Activated T-cell treated with anti-CD3 and anti-CD28 coated beads, Interleukin-2, amount 50 U/mL, for 4 hours (primary cell): ENCODE data around the gene NUP210. TPM values are rescaled to one million over a fixed set of nuclear protein-coding genes. Genes with fewer than 3 reads are reported as not detected.
"Not testable (repeated sequence)": the region's sequence is repeated elsewhere in the genome, so short reads cannot be mapped to it uniquely, and the experiment has no call there.

Experiments
- ATAC-seq, 2 donors: fragments of 200-7000 bp; cut with Tn5 transposase; one replicate each; pipeline ENCODE4 v1.10.0; 2021
- DNase-seq: peaks from one replicate; pipeline ENCODE4 v3.0.0-alpha.2; 2020
- H3K27me3 Mint-ChIP-seq: one replicate; pipeline ENCODE4 v1.8.0; 2021; ENCODE audit warnings: low read depth, mixed read lengths
- H3K36me3 Mint-ChIP-seq: one replicate; pipeline ENCODE4 v1.8.0; 2022; ENCODE audit warnings: mixed read lengths; ENCODE audit not compliant: insufficient read depth
- H3K4me1 Mint-ChIP-seq: one replicate; pipeline ENCODE4 v1.8.0; 2021; ENCODE audit warnings: low read depth, mixed read lengths
- H3K4me3 Mint-ChIP-seq: one replicate; pipeline ENCODE4 v1.8.0; 2021; ENCODE audit warnings: mild to moderate bottlenecking, moderate library complexity, mixed read lengths
- H3K9me3 Mint-ChIP-seq: one replicate; pipeline ENCODE4 v1.8.0; 2021; ENCODE audit warnings: mixed read lengths
- total RNA-seq, 3 donors: library from RNA; stranded (reverse); gene quantifications; one replicate each; pipeline ENCODE4 v1.2.1, GENCODE V29; 2021

The NUP210 gene
- total RNA-seq, 3 donors from 2014 or later, result 80.3 to 83.4 (median 82.0) TPM

DNA sequence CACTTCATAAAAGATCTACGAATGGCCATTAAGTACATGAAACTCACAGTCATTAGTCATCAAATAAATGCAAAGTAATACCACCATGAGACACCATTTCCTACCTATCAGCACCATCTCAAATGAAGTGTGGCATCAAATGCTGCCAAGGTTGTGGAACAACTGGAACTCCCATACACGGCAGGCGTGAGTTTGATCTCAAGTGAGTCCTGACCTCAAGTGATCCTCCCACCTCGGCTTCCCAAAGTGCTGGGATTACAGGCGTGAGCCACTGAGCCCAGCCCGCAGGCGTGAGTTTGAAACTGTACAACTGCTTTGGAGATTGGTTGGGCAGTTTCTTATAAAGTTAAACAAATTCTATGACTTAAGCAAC is 31.2 kb upstream of the NUP210 start:
- peaks cover 18% of the 10 kb centered on the region for H3K4me1 Mint-ChIP-seq
- DNase-seq (peak; percentile 14), ATAC-seq (peak; percentile 58 to 71)
- peak overlapping the region; percentile 83 for H3K4me3 Mint-ChIP-seq
- H3K27me3 Mint-ChIP-seq, result no peaks in the 10 kb centered on the region
- H3K36me3 Mint-ChIP-seq, result no peaks in the 10 kb centered on the region
- no peaks in the 10 kb centered on the region for H3K9me3 Mint-ChIP-seq

DNA sequence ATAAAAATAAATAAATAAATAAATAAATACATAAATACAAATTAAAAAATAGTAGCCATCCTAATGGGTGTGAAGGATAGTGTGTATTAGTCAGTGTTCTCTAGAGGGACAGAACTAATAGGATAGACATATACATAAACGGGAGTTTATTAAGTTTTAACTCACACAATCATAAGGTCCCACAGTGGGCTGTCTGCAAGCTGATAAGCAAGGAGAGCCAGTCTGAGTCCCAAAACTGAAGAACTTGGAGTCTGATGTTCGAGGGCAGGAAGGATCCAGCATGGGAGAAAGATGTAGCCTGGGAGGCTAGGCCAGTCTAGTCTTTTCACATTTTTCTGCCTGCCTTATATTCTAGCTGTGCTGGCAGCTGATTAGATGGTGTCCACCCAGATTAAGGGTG is 22.8 kb upstream of the NUP210 start:
- not testable (repeated sequence) for H3K9me3 Mint-ChIP-seq, ATAC-seq, H3K4me3 Mint-ChIP-seq, H3K4me1 Mint-ChIP-seq, H3K27me3 Mint-ChIP-seq, H3K36me3 Mint-ChIP-seq, DNase-seq

DNA sequence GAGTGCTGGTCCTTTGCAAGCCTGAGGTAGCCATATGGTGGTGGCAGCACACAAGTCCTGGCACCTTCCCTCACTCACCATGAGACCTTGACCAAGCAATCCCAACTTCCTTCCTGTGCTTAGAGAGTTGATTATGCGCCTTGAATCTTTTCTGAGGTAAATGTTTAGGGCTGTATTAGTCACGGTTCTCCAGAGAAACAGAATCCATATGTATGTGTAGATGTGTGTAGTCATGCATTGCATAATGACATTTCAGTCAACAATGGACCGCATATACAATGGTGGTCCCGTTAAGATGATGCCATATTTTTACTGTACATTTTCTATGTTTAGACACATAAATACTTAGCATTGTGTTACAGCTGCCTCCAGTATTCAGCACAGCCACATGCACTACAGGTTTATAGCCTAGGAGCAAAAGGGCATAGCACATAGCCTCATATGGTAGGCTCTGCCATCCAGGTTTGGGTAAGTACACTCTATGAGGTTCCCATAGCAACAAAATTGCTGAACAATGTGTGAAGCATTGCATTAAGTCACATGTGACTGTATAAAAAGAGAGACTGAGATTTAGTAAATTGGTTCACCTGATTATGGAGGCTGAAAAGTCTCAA is 20.2 kb upstream of the NUP210 start:
- no peaks in the 10 kb centered on the region for H3K9me3 Mint-ChIP-seq
- no peak overlapping the region for H3K4me3 Mint-ChIP-seq
- peaks cover 4% of the 10 kb centered on the region for H3K27me3 Mint-ChIP-seq
- ATAC-seq (no peak), DNase-seq (no peak)
- H3K36me3 Mint-ChIP-seq, result no peaks in the 10 kb centered on the region
- no peaks in the 10 kb centered on the region for H3K4me1 Mint-ChIP-seq

DNA sequence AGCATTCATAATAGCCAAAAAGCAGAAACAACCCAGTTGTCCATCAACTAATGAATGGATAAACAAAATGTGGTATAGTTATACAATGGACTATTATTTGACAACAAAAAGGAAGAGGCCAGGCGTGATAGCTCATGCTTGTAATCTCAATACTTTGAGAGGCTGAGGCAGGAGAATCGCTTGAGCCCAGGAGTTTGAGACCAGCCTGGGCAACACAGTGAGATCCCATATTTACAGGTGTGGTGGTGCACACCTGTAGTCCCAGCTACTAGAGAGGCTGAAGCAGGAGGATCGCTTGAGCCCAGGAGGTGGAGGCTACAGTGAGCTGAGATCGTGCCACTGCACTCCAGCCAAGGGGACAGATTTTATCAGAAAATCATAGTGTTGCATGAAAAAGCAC is 16.1 kb upstream of the NUP210 start:
- ATAC-seq, H3K36me3 Mint-ChIP-seq, H3K27me3 Mint-ChIP-seq, DNase-seq, H3K9me3 Mint-ChIP-seq, H3K4me3 Mint-ChIP-seq, H3K4me1 Mint-ChIP-seq: not testable (repeated sequence)

DNA sequence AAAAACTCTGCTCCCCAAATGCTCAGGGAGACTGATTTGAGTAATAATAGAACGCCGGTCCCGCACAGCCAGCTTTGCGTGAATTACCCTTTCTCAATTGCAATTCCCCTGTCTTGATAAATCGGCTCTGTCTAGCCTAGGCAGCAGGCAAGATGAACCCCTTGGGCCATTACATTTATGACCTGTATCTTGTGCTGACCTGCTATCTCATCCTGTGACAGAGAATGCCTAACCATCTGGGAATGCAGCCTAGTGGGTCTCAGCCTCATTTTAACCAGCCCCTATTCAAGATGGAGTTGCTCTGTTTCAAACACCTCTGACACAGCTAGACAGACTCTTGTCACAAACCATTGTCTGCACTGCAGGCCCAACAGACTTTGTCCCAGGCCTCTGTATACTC is 13.8 kb upstream of the NUP210 start:
- no peaks in the 10 kb centered on the region for H3K36me3 Mint-ChIP-seq

DNA sequence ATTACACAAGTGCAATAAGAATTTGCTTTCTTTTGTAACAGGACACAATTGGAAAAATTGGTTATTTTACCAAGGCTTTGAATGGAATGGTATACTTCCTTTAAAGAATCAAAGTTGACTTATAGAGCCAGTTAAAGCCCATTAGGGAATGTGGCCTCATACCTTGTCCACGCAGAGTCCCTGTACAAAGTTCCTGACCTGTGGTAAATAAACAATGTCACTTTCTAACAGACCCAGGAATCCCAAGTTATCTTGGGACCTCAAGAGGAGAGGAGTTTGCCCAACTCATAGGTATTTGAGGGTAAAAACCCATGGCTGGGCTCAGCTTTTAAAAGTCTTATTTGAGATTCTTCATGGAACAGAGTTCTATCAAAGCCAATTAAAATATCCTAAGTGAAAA is 12.0 kb upstream of the NUP210 start:
- DNase-seq (no peak), ATAC-seq (no peak)
- Mint-ChIP-seq H3K36me3 (no peaks in the 10 kb centered on the region), H3K27me3 (no peaks in the 10 kb centered on the region), H3K4me1 (peaks cover 20% of the 10 kb centered on the region), H3K9me3 (no peaks in the 10 kb centered on the region), H3K4me3 (no peak overlapping the region)

More for the DNA sequence above, 13.8 kb upstream of the NUP210 start:
- Mint-ChIP-seq H3K4me1 (peaks cover 9% of the 10 kb centered on the region), H3K4me3 (no peak overlapping the region), H3K27me3 (peaks cover 4% of the 10 kb centered on the region), H3K9me3 (no peaks in the 10 kb centered on the region)
- no peak for DNase-seq
- no peak for ATAC-seq

DNA sequence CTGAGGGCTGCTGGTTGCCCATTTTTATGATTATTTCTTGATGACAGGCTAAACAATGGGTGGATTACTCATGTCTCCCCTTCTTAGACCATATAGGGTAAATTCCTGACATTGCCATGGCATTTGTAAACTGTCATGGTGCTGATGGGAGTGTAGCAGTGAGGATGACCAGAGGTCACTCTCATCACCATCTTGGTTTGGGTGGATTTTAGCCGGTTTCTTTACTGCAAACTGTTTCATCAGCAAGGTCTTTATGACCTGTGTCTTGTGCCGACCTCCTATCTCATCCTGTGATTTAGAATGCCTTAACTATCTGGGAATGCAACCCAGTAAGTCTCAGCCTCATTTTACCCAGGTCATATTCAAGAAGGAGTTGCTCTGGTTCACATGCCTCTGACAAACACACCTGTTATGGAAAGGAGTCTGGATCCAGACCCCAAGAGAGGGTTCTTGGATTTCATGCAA is 10.3 kb upstream of the NUP210 start:
- not testable (repeated sequence) for DNase-seq, H3K27me3 Mint-ChIP-seq, H3K9me3 Mint-ChIP-seq, H3K4me3 Mint-ChIP-seq, ATAC-seq, H3K36me3 Mint-ChIP-seq
- peaks cover 26% of the 10 kb centered on the region for H3K4me1 Mint-ChIP-seq

DNA sequence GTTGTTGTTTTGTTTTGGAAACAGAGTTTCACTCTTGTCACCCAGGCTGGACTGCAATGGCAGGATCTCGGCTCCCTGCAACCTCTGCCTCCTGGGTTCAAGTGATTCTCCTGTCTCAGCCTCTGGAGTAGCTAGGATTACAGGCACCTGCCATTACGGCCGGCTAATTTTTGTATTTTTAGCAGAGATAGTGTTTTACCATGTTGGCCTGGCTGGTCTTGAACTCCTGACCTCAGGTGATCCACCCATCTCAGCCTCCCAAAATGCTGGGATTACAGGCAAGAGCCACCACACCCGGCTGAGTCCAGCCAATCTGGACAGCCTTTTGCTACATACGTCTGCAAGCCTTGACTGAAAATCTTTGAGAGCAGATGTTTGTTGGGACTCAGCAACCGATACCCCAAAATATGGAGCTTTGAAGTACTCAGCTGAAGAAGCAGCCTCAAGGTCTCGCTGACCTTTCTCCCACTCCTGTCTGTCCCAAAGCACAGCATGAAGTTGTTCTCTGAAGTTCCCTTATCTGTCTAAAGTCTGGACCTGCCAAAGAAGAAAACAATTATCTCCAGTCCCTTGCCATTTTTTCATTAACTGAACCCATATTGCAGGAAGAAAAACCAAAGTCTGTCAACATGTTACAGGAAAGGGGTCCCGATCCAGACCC is 9.6 kb upstream of the NUP210 start:
- Mint-ChIP-seq H3K9me3 (no peaks in the 10 kb centered on the region), H3K4me3 (no peak overlapping the region), H3K36me3 (no peaks in the 10 kb centered on the region), H3K27me3 (no peaks in the 10 kb centered on the region), H3K4me1 (peaks cover 32% of the 10 kb centered on the region)
- DNase-seq (no peak), ATAC-seq (no peak)

DNA sequence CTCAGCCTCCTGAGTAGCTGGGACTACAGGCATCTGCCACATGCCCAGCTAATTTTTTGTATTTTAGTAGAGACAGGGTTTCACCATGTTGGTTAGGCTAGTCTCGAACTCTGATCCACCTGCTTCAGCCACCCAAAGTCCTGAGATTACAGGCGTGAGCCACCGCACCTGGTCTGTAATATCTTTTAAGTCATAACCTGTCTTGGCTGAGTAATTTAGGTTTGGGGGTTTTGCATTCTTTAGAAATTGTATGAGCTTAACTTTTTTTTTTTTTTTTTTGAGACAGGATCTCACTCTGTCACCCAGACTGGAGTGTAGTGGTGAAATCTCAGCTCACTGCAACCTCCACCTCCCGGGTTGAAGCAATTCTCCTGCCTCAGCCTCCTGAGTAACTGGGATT is 8.6 kb upstream of the NUP210 start:
- not testable (repeated sequence) for H3K27me3 Mint-ChIP-seq, DNase-seq, H3K4me3 Mint-ChIP-seq, H3K36me3 Mint-ChIP-seq, ATAC-seq, H3K9me3 Mint-ChIP-seq
- H3K4me1 Mint-ChIP-seq, result peaks cover 36% of the 10 kb centered on the region

DNA sequence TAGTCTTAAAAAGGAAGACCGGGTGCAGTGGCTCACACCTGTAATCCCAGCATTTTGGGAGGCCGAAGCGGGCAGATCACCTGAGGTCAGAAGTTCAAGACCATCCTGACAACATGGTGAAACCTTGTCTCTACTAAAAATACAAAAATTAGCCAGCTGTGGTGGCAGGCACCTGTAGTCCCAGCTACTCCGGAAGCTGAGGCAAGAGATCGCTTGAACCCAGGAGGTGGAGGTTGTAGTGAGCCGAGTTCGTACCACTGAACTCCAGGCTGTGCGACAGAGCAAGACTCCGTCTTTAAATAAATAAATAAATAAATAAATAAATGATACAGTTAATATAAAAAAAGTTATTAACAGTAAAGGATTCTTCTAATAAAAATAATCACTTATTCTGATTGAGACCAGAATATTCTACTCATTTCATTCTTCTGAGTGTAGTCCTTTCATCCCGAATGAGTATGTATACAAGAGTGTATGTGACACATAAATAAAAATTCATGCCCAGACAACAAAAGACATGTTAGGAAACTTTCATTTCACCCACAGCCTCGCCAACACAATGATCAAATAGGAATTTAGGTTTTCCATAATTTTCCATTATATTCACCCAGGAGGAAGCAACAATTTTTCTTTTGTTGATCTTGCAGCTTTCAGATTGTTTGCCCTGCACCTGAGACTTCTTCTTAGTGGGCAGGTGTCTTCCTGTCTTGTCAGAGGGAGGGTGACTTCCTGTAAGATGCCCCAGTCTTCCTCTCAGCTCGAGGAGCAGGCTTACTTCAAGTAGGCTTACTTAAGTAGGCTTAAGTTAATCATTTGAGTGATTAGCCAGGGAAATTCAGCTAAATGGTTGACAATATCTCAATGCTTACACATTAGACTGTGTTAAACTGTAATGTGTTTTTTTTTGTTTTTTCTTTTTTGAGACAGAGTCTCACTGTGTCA is 7.8 kb upstream of the NUP210 start:
- Mint-ChIP-seq H3K36me3 (no peaks in the 10 kb centered on the region), H3K9me3 (no peaks in the 10 kb centered on the region), H3K4me3 (no peak overlapping the region), H3K27me3 (no peaks in the 10 kb centered on the region), H3K4me1 (peaks cover 36% of the 10 kb centered on the region)
- DNase-seq (peak; percentile 28), ATAC-seq (peak; percentile 75 to 83)

DNA sequence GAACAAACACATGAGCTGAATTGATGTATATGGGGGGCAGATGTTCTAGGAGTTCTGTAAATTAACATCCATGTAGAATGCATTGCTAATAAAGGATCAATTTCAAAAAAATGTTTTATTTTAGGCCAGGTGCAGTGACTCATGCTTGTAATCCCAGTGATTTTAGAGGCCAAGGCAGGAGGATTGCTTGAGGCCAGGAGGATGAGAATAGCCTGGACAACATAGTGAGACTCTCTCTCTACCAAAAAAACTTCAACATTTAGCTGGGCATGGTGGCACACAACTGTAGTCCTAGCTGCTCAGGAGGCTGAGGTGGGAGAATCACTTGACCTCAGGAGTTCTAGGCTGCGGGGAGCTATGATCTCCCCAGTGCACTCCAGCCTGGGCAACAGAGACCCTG is 6.5 kb upstream of the NUP210 start:
- H3K4me1 Mint-ChIP-seq, result peaks cover 45% of the 10 kb centered on the region

DNA sequence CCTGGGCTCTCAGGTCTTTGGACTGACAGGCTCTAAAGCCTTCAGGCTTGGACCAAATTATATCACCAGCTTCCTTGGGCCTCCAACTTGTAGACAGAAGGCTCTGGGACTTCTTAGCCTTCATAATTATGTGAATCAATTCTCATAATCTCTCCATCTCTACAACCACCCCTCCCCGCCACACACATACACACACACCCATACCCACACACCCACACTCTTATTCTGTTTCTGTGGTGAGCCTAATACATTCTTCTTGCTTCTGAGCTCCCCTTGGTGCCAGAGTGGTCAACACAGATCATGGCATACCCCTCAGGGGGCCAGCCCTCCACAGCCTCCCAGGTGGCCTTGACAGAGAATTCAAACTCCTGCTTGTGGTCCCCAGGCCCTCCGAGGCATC is 5.6 kb upstream of the NUP210 start:
- peaks cover 55% of the 10 kb centered on the region for H3K4me1 Mint-ChIP-seq

More for the DNA sequence above, 6.5 kb upstream of the NUP210 start:
- DNase-seq, result no peak
- H3K9me3 Mint-ChIP-seq, result no peaks in the 10 kb centered on the region
- no peaks in the 10 kb centered on the region for H3K36me3 Mint-ChIP-seq
- no peak for ATAC-seq
- H3K4me3 Mint-ChIP-seq, result no peak overlapping the region
- no peaks in the 10 kb centered on the region for H3K27me3 Mint-ChIP-seq

DNA sequence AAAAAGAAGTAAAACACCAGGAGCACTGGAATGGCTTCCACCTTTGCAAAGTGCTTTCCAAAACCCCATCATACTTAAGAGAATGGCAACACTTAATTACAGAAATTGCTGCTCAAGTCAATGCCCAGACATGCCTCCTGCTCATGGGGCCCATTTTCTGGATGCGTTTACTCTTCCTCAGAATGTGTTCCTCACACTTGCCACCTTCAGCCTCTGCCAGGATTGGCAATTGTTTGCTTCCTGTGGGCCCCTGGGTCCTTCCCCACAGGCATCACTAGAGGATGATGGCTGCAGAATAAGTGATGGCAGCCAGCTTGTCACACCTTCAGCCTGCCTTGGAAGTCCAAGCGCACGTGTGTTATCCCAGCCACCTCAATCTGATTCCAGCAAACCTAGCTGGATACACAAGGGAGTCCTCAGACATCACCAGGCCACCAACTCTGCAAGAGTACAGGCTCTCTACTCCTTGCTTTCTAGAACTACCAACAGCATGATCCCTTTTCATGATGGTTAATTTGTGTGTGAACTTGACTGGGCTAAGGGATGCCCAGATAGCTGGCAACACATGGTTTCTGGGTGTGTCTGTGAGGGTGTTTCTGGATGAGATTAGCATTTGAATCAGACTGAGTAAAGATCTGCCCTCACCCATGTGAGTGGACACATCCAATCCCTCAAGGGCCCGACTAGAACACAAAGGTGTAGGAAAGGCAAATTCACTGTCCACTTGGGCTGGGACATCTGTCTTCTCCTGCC is 4.9 kb upstream of the NUP210 start:
- no peaks in the 10 kb centered on the region for H3K27me3 Mint-ChIP-seq
- DNase-seq (no peak), ATAC-seq (no peak)
- H3K36me3 Mint-ChIP-seq, result no peaks in the 10 kb centered on the region
- no peak overlapping the region for H3K4me3 Mint-ChIP-seq
- H3K4me1 Mint-ChIP-seq, result peaks cover 55% of the 10 kb centered on the region
- no peaks in the 10 kb centered on the region for H3K9me3 Mint-ChIP-seq

More for the DNA sequence above, 5.6 kb upstream of the NUP210 start:
- ATAC-seq (no peak), DNase-seq (no peak)
- no peaks in the 10 kb centered on the region for H3K36me3 Mint-ChIP-seq
- H3K27me3 Mint-ChIP-seq, result no peaks in the 10 kb centered on the region
- H3K4me3 Mint-ChIP-seq, result no peak overlapping the region
- H3K9me3 Mint-ChIP-seq, result no peaks in the 10 kb centered on the region
